Stimulated activated CD4-positive, alpha-beta T cell treated with anti-CD3 and anti-CD28 coated beads, Interleukin-4, amount 100 ng/mL, for 24 hours (primary cell): ENCODE measurements around the gene GNGT1.

ENCODE experiments used
- DNase-seq: peaks from one replicate; pipeline ENCODE4 v3.0.0-alpha.2; 2020

The GNGT1 gene

GRCh38 chr7:93906267-93906666, at the start of gene GNGT1:
TSS of gene GNGT1 (plus strand) at chr7:93906567. CDS start at chr7:93906747, 180 bp downstream.
- no peak for DNase-seq

GRCh38 chr7:93858857-93859256, 47.5 kb upstream of the GNGT1 start:
- no peak for DNase-seq

- no peak for DNase-seq
Measured at GRCh38 chr7:93860261-93860660, 46.1 kb upstream of the GNGT1 start.

GRCh38 chr7:93861325-93861949, 44.9 kb upstream of the GNGT1 start:
- DNase-seq, result no peak

GRCh38 chr7:93862651-93863050, 43.7 kb upstream of the GNGT1 start:
- no peak for DNase-seq

- DNase-seq, result no peak
Measured at GRCh38 chr7:93866886-93867285, 39.5 kb upstream of the GNGT1 start.

- DNase-seq, result no peak
Measured at GRCh38 chr7:93873998-93874574, 32.3 kb upstream of the GNGT1 start.

GRCh38 chr7:93877742-93878141, 28.6 kb upstream of the GNGT1 start:
- DNase-seq, result no peak

- DNase-seq, result no peak
Measured at GRCh38 chr7:93879356-93879755, 27.0 kb upstream of the GNGT1 start.

- no peak for DNase-seq
Measured at GRCh38 chr7:93882468-93882867, 23.9 kb upstream of the GNGT1 start.

- no peak for DNase-seq
Measured at GRCh38 chr7:93883078-93883916, 23.1 kb upstream of the GNGT1 start.

GRCh38 chr7:93883917-93884345, 22.4 kb upstream of the GNGT1 start:
- no peak for DNase-seq

GRCh38 chr7:93884541-93884940, 21.8 kb upstream of the GNGT1 start:
- DNase-seq, result no peak

- no peak for DNase-seq
Measured at GRCh38 chr7:93889261-93889660, 17.1 kb upstream of the GNGT1 start.

- DNase-seq, result no peak
Measured at GRCh38 chr7:93890041-93890463, 16.3 kb upstream of the GNGT1 start.

- peak; percentile 5 for DNase-seq
Measured at GRCh38 chr7:93890464-93891068, 15.8 kb upstream of the GNGT1 start, which contains the start of gene TFPI2. TSS of gene TFPI2 (minus strand) at chr7:93890753. CDS start at chr7:93890678, 75 bp downstream.

- DNase-seq, result no peak
Measured at GRCh38 chr7:93894426-93894825, 11.9 kb upstream of the GNGT1 start.

- DNase-seq, result no peak
Measured at GRCh38 chr7:93894966-93895640, 11.3 kb upstream of the GNGT1 start.

- DNase-seq, result no peak
Measured at GRCh38 chr7:93895859-93896600, 10.3 kb upstream of the GNGT1 start.

- no peak for DNase-seq
Measured at GRCh38 chr7:93897680-93898079, 8.7 kb upstream of the GNGT1 start.

- no peak for DNase-seq
Measured at GRCh38 chr7:93902777-93903423, 3.5 kb upstream of the GNGT1 start.
